Measurements from ENCODE around the gene PSRC1.
"Not testable (repeated sequence)": the region's sequence is repeated elsewhere in the genome, so short reads cannot be mapped to it uniquely, and the experiment has no call there.

Gene PSRC1

GRCh38 chr1:109295712-109296415 is 12.9 kb upstream of the PSRC1 start:
- no peak for DNase-seq

- no peak for DNase-seq
Measured at GRCh38 chr1:109294481-109294880, 11.5 kb upstream of the PSRC1 start.

GRCh38 chr1:109293026-109293425 is 10.1 kb upstream of the PSRC1 start:
- DNase-seq = no peak

- no peak for DNase-seq
Measured at GRCh38 chr1:109292364-109292763, 9.4 kb upstream of the PSRC1 start.

GRCh38 chr1:109290998-109291397 is 8.1 kb upstream of the PSRC1 start:
- no peak for DNase-seq

- DNase-seq = no peak
Measured at GRCh38 chr1:109290137-109290536, 7.2 kb upstream of the PSRC1 start.

GRCh38 chr1:109286762-109287161 is 3.8 kb upstream of the PSRC1 start:
- not testable (repeated sequence) for DNase-seq

GRCh38 chr1:109283748-109284600 is 1.0 kb upstream of the PSRC1 start:
- DNase-seq = no peak

- no peak for DNase-seq
Measured at GRCh38 chr1:109282497-109282951, 421 bp downstream of the PSRC1 start.

GRCh38 chr1:109281680-109282496 is 1.1 kb downstream of the PSRC1 start:
- DNase-seq = no peak

GRCh38 chr1:109280862-109281261 is 2.1 kb downstream of the PSRC1 start:
- DNase-seq = no peak

GRCh38 chr1:109279615-109280278 is 3.2 kb downstream of the PSRC1 start:
- DNase-seq = no peak

GRCh38 chr1:109277434-109278204 is 5.3 kb downstream of the PSRC1 start:
- peak; percentile 71 for DNase-seq

- DNase-seq = no peak
Measured at GRCh38 chr1:109275706-109276345, 7.1 kb downstream of the PSRC1 start.

GRCh38 chr1:109274533-109275476 is 8.1 kb downstream of the PSRC1 start:
- DNase-seq = no peak

GRCh38 chr1:109273570-109274288 is 9.2 kb downstream of the PSRC1 start:
- no peak for DNase-seq

GRCh38 chr1:109272831-109273547 is 10.0 kb downstream of the PSRC1 start:
- no peak for DNase-seq

GRCh38 chr1:109272021-109272799 is 10.7 kb downstream of the PSRC1 start:
- no peak for DNase-seq
